ENCODE data around the gene BMERB1. TPM values are rescaled to one million over a fixed set of nuclear protein-coding genes. Genes with fewer than 3 reads are reported as not detected.

BMERB1 gene
- total and polyA plus RNA-seq, 2 experiments from 2014 or later: 17.3 to 28.1 TPM

- TF ChIP-seq ZNF462 (CRISPR knock-in tag; IDR thresholded peaks at IDR 0.05): no peak
- no peak for TF ChIP-seq NANOG (IDR thresholded peaks at IDR 0.05; ENCODE audit: borderline replicate concordance)
- no peak for TF ChIP-seq CTCF (conservative IDR thresholded peaks at IDR 0.05; ENCODE audit: low read depth in 2 of 2)
These were observed 89.6 kb downstream of the BMERB1 start (continued) for GRCh38 chr16:15523939-15524338.

- H3K9me2 ChIP-seq (ENCODE audit: insufficient read depth): no peaks in the 10 kb centered on the region
- H3K36me3 Mint-ChIP-seq (ENCODE audit: low read depth): 0 out of 3 replicates have a peak, but pooled peaks cover 3% of the 10 kb centered on the region
- no peaks in the 10 kb centered on the region for H3K27me3 ChIP-seq (ENCODE audit: insufficient read depth)
- H3K4me1 Mint-ChIP-seq: no peaks in the 10 kb centered on the region
- H3K9me3 Mint-ChIP-seq: no peaks in the 10 kb centered on the region; the same call in 2 of the 3 replicates
- H3K4me1 ChIP-seq (ENCODE audit: insufficient read depth): no peaks in the 10 kb centered on the region
- no peaks in the 10 kb centered on the region for H3K79me2 ChIP-seq (replicated peaks; ENCODE audit: insufficient read depth)
- H3F3A ChIP-seq (replicated peaks; ENCODE audit: low read depth): no peaks in the 10 kb centered on the region
- H3K36me3 ChIP-seq (ENCODE audit: insufficient read depth): no peaks in the 10 kb centered on the region
- no peak overlapping the region for H3K27ac Mint-ChIP-seq
- H3K27ac ChIP-seq (ENCODE audit: low read depth): no peak overlapping the region
- no peak overlapping the region for H2AFZ ChIP-seq
- no peak overlapping the region for H3K4me2 ChIP-seq
- H4K20me1 ChIP-seq (replicated peaks; ENCODE audit: insufficient read depth): 0 out of 2 replicates have a peak, but pooled peaks cover under 1% of the 10 kb centered on the region
- no peak for ATAC-seq
- no peak for DNase-seq (ENCODE audit: low spot score)
- no peak overlapping the region for H3K4me3 Mint-ChIP-seq
- no peak overlapping the region for H3K4me3 ChIP-seq
- no peaks in the 10 kb centered on the region for H3K27me3 Mint-ChIP-seq (ENCODE audit: insufficient read depth, low read depth, poor library complexity)
- TF ChIP-seq ZNF114 (CRISPR knock-in tag; IDR thresholded peaks at IDR 0.05): no peak
- TF ChIP-seq JUNB (IDR thresholded peaks at IDR 0.05; ENCODE audit: unreplicated experiment): no peak
- TF ChIP-seq EZH2 (IDR thresholded peaks at IDR 0.05; ENCODE audit: low read depth, unreplicated experiment): no peak
- TF ChIP-seq REST (IDR thresholded peaks at IDR 0.05; ENCODE audit: unreplicated experiment): no peak
- no peak for TF ChIP-seq EZH2phosphoT487 (IDR thresholded peaks at IDR 0.05; ENCODE audit: unreplicated experiment)
- no peak for TF ChIP-seq STAT1 (IDR thresholded peaks at IDR 0.05; ENCODE audit: unreplicated experiment)
- TF ChIP-seq NANOG (IDR thresholded peaks at IDR 0.05; ENCODE audit: borderline replicate concordance): no peak
- TF ChIP-seq ETS1 (IDR thresholded peaks at IDR 0.05): no peak
- no peak for TF ChIP-seq CREB1 (CRISPR knock-in tag; IDR thresholded peaks at IDR 0.05; ENCODE audit: low read depth)
These were observed 90.6 kb downstream of the BMERB1 start for GRCh38 chr16:15524966-15525365.
